GM19438 (cell line): ENCODE measurements around the gene RBM15B.

Experiments used
- ATAC-seq: cut with Tn5 transposase; IDR thresholded peaks from one replicate; pipeline ENCODE4 v1.9.1; 2021; ENCODE audit warnings: low read depth; ENCODE audit not compliant: unreplicated experiment

Gene RBM15B

DNA sequence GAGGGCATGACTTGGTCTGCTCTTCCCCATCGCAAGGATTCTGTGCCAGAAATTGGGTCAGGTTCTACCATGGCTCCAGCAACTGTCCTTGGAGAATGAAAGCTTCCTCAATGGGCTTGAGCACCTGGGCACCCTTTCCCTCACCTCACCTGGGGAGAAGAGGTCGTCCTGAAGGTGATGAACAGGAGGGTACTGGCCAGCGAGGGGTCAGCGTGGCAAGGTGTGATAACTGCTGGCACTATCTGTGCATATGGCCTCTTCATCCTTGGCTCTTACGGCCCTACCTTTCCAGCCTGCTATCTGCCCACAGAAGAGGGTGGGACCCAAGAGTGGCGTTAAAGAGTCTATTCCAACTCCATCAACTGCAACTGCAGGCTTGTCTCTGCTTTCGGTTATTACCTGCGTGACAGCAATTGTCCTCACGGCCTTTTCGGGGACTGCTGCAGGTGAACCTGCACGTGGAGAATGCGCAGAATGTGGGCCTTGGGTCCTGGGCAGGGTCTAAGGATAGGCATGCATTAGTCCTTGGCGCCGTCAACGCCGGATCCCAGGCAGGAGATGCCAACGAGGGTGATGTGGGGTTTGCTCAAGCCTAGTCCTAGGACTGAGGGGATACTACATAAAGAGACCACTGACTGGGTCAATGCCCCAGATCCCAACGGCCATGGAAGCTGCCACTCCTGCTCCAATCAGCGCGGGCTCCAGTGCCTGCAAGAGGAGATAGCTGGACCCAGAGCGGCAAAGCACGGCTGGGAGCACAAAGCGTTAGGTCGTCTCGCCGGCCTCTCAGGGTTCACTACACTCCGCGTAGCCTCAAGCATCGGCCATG is 625 bp upstream of the RBM15B start:
- ATAC-seq, result peak; percentile 4

DNA sequence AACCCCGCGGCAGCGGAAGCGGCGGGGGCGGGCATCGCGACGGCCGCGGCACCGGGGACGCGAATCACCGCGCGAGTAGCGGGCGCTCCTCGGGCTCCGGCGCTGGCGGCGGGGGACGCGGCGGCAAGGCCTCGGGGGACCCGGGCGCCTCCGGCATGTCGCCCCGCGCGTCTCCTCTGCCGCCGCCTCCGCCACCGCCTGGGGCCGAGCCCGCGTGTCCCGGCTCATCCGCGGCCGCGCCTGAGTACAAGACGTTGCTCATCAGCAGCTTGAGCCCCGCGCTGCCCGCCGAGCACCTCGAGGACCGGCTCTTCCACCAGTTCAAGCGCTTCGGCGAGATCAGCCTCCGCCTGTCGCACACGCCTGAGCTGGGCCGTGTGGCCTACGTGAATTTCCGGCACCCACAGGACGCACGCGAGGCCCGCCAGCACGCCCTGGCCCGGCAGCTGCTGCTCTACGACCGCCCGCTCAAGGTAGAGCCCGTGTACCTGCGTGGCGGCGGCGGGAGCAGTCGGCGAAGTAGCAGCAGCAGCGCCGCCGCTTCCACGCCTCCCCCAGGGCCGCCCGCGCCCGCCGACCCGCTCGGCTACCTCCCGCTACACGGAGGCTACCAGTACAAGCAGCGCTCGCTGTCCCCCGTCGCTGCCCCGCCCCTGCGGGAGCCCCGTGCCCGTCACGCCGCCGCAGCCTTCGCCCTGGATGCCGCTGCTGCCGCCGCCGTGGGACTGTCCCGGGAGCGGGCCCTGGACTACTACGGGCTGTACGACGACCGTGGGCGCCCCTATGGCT is 675 bp downstream of the RBM15B start:
- ATAC-seq, result peak; percentile 7

DNA sequence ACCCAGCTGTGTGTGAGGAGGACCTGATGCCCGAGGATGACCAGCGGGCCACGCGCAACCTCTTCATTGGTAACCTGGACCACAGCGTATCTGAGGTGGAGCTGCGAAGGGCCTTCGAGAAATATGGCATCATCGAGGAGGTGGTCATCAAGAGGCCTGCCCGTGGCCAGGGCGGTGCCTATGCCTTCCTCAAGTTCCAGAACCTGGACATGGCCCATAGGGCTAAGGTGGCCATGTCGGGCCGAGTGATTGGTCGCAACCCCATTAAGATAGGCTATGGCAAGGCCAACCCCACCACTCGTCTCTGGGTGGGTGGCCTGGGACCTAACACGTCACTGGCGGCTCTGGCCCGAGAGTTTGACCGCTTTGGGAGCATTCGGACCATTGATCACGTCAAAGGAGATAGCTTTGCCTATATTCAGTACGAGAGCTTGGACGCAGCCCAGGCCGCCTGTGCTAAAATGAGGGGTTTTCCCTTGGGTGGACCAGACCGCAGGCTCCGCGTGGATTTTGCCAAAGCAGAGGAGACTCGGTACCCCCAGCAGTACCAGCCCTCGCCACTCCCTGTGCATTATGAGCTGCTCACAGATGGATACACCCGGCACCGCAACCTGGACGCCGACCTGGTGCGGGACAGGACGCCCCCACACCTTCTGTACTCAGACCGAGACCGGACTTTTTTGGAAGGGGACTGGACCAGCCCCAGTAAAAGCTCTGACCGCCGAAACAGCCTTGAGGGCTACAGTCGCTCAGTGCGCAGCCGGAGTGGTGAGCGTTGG is 1.5 kb downstream of the RBM15B start:
- no peak for ATAC-seq

DNA sequence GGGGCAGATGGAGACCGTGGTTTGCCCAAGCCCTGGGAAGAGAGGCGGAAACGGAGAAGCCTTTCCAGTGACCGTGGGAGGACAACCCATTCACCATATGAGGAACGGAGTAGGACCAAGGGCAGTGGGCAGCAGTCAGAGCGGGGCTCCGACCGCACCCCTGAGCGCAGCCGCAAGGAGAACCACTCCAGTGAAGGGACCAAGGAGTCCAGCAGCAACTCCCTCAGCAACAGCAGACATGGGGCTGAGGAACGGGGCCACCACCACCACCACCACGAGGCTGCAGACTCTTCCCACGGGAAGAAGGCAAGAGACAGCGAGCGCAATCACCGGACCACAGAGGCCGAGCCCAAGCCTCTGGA is 2.0 kb downstream of the RBM15B start:
- ATAC-seq, result no peak

DNA sequence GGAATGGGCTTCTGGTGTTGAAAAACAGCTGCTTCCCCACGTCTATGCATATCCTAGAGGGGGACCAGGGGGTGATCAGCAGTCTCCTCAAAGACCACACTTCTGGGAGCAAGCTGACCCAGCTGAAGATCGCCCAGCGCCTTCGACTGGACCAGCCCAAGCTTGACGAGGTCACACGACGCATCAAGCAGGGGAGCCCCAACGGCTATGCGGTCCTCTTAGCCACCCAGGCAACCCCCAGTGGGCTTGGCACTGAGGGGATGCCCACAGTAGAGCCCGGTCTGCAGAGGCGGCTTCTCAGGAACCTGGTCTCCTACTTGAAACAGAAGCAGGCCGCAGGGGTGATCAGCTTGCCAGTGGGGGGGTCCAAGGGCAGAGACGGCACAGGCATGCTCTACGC is 2.5 kb downstream of the RBM15B start:
- no peak for ATAC-seq

DNA sequence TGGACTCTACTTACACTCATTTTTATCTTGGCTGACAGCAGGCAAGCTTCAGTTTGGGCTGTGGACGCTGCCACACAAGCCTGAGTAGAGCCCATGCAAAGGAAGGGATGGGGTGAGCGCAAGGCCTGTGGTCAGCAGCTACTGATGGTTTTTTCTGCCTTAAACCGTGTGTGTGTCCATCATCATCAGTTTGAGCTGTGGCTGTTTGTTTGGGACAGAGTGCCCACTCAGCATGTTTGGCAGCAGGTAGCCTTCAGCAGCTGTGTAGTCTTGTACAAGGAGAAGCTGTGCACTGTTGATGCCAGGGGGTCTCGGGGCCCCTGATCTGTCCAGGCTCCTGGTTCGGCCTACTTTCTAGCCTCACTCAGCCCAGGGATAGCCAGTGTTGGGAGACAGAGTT is 3.5 kb downstream of the RBM15B start:
- ATAC-seq, result no peak

DNA sequence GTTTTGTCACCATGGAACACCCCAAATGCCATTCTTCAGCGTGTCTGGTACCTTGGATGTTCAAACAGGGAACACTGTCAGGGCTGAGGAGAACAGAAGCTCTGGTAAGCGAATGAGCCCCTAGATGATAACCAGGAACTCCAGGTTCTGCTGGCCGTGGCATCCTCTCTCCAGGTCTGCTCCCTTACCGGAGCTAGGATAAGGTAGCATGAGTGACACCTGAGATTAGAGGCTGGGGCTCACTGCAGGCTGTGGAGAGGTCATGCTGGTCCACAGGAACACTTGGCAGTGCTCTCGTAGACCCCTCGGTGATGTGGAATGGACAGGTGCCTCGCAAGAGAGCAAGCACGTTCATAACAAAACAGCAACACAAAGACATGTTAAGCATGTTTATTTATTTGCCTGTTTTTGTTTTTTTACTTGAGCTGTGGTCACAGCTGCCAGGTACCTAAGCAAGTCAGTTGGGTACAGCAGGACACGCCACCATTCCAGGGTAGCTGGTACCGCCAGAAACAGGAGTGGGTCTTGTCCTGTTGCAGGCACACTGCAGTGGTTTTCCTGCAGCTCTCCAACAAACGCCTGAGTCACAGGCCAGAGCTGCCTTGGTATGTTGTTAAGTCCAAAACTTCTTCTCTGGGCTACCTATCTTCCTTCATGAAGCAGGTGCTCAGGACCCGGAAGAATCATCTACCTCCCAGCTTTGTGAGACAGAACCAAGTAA is 4.6 kb downstream of the RBM15B start:
- no peak for ATAC-seq

DNA sequence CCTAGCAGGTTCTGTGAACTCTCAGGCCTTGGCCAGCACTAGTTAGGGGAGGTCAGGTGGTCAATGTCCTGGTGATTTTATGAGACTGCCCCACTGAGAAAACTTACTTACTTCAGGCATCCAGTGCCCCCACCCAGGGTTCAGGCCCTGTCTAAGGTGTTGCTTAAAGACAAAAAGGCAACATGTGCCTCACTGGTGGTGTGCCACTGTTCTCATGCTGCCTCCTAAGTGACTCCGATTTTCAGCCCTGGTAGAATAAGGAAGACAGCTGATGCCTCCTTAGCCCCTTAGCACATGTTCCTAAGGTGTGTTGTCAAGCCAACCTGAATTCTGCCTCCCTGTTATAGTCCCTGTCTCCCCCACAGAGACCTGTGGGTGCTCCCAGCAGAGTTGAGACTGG is 5.3 kb downstream of the RBM15B start:
- no peak for ATAC-seq

DNA sequence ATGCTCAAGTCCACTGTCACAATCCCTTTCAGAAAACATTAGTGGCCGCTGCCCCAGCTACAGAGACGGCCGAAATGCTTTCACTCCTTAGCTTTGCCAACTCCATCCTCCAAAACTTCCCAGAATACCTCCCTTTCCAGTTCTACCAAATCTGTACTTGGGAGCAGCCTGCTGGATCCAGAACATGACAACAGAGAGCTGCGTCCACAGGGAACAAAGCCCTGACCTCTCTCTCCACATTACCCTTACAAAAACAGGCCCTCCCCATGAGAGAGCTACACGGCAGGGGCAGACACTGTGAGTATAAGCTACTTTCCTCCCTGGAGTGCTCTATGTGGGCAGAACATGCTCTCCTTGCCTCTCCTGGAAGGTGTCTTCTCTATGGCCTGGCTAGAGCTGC is 6.3 kb downstream of the RBM15B start:
- ATAC-seq, result no peak

DNA sequence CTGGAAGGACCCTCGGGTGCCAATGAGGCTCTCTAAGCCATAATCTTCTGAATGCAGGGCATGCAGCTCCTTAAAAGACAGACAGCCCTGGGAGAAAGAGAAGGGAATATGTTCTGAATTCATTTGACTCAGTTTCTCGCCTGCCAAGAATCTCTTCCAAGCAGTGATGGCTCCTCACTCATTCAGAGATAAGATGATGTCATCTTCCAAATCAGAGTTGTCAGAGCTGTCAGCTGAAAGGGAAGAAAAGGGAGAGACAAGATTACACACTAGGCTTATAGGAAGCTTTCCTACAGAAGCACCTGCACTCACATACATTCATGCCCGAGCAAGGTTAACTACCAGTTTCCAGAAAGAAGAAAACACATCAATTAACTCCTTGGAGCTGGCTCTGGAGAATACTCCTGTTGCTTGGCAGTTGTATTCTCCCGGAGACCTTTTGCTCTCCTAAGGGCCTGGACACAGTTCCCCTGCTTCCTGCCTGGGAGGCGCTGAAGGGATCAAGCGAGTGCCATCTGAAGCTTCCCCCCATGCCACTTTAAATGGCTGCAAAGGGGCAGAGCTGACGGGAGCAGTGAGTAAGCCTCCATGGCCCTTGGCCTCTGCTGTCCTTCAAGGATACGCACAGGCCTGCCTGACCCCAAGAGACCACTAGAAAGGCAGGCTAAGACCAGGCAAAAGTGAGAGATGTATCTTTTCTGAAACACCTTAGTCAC is 7.7 kb downstream of the RBM15B start:
- no peak for ATAC-seq

DNA sequence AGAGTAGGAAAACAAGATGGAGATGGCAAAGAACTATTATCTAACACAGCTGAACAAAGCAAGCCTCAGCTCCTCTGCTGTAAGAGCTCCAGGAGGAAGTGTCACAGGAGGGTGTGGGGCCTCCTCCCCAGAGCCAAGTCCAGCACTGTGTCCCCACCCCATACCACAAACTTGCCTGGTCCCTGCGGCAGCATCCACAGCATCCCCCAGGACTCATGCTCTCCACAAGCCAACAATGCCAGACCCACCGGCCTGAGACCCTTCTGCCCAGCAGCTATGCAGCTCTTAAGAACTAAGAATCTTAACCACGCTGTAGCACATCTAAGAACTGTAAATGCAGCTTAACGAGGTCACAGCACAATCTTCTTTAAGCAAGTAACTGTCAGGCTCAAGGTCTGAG is 9.1 kb downstream of the RBM15B start:
- ATAC-seq, result no peak

DNA sequence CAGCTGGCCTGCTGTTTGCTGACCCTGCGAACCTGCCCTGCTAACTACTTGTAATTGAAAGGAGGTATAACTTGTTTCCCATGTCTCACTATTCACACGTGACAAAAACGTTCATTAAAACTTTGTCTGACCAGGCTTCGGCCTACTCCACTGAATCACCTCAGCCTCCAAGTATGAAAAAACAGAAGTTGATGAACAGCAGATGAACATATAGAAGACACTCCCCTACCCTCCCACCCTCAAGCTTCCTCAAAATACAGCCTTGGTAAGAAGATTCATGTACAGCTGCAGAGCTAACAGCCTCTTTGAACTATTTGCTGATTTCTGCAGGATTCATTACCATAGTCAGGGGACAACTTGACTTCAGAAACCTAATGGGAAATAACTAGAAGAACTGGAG is 10.7 kb downstream of the RBM15B start:
- ATAC-seq, result no peak

DNA sequence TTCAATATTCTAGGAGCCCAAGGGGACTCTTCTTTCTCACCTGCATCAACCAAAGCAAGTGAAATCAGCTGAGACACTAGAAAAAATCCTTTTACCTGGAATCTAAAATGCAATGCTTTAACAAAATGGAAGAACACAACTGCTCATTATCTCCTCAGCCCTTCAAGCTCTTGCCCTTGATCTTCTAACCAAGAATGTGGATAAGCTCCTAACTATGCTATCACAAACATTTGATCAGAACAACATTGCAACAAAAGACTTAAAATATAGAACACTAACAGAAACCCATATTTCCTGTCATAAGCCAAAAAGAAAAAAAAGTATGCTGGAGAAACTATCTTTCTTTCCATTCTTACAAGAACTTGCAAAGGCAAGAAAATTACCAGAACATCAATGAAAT is 12.6 kb downstream of the RBM15B start:
- no peak for ATAC-seq

DNA sequence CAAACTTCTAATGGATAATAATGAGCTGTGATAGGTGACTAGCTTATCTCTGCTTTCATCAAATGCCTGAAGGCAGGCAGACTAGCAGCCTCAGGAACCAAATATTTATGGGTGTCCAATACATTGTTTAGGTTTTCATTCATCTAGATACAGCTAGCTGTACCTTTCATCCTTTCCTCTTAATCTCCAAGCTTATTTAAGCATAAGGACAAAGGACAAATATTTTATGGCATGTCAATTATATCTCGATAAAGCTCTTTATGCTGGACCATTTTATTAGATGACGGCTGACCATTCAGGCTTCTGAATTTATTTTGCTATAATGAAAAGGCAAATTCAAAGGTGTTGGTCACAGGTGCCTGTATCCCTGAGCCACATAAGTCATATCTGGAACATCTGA is 16.9 kb downstream of the RBM15B start:
- ATAC-seq, result no peak

DNA sequence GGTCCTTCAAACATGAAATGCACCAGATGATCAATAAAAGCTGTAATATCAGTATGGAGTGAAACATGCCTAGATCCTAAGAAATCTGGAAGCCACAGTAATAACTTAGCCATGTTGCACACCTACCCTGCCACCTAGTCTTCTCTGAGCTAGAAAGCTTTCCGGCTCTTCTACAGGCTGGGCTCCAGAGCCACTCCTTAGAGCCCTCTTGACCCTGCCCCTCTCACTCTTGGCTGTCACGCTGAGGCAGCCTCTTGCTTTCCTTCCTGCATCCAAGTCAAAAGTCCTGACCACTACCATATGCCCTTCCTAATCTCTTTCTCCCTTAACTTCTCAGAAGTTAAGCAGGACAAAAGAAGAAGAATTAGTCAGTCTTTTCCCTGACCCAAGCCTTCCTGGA is 17.7 kb downstream of the RBM15B start:
- no peak for ATAC-seq

DNA sequence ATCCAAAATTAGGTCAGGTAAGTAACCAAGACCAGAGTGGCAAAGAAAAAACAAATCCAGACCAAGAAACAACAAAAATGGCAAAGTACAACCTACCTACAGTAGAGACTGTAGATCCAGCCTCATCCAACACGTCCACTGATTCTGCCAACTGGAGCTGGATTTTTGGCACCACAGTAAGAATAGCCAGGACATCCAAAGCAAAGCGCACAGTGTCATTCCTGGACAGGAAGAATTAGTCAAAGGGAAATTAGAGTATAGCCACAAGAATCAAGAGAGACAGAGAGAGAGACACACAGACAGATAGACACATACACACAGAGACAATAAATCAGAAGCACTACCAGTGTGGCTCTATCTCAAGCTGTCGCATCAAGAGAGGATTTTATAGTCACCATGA is 31.1 kb downstream of the RBM15B start:
- no peak for ATAC-seq

DNA sequence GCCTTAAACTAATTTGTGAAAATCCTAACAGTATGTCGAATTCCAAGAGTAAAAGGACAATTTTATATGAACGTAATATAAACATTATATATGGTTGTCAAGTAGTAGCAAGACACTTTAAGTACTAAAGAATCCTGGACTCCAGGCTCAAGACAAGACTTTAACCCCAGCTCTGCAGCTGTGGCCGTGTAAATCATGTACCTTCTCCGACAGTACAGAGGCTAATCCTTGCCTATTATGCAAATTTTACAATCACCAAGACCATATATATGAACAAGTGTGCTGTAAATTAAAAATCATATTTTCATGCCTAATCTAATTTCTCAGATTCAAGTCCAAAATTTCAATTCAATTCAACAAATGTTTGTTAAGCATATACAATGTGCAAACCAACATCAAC is 35.8 kb downstream of the RBM15B start:
- ATAC-seq, result no peak

DNA sequence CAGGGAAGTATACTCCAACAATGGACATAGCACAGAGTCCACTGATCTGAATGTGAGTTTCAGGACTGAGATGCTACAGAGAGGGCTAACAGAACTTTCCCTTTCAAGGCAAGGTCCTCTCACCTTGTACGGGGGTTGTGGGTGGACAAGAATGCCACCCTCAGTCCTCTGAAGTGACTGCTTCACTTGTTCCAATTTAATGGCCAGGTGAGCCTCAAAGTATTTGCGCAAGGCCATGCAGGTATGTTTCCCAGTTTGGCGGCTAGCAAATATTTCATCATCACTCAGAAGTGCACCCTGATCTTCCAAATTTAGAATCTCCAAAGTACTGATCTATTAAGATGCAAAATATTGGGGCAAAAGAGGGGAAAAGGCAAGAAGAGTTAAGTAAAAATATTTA is 38.1 kb downstream of the RBM15B start:
- ATAC-seq, result no peak

DNA sequence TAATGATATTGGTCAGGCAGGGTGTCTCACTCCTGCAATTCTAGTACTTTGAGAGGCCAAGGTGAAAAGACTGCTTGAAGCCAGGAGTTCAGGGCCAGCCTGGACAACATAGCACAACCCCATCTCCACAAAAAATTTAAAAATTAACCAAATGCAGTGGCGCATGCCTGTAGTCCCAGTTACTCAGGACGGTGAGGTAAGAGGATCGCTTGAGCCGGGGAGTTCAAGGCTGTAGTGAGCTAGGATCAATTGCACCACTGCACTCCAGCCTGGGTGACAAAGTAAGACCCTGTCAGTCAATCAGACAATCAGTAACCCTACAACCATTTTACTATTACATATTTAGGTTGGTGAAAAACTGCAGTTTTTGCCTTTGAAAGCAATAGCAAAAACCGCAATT is 43.0 kb downstream of the RBM15B start:
- no peak for ATAC-seq

DNA sequence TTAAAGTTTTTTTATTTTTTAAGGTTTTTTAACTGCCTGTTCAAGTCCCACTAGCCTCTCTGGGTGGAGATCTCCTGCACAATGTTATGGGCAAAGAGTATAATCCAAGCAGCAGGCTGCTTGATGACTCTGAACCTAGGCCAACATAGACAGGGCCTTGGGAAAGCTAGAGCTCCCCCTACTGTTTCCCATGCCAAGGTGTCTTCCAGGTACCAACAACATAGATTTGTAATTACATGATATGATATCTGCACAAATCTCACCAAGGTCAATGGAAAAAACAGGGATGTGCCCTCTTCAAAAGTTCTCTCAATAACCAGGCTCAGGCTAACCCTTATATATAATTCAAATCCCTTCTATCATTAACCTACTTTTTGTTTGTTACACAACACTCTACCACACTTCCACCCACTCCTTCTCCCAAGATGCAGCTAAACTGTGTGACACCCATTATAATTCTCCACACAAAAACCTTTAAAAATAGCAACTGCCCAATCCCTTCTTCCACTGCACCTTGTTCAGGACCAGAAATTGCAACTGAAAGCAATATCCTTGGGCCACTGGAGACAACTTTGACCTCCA is 43.8 kb downstream of the RBM15B start:
- ATAC-seq, result no peak
